Large intestine (tissue), 3 donors: ENCODE results near the gene KRTAP10-7. TPM values are rescaled to one million over a fixed set of nuclear protein-coding genes. Genes with fewer than 3 reads are reported as not detected.
"Not testable (repeated sequence)": the region's sequence is repeated elsewhere in the genome, so short reads cannot be mapped to it uniquely, and the experiment has no call there.

Source experiments
- DNase-seq, 2 donors: peaks; one replicate each; pipeline versions ENCODE4 v3.0.0 to v3.0.0-alpha.2; 2013
- H3K27ac ChIP-seq: one replicate; pipeline ENCODE4 v1.5.1; 2013; ENCODE audit warnings: low read length
- H3K27me3 ChIP-seq: 2 replicates; pipeline ENCODE4 v1.6.1; 2013; ENCODE audit warnings: low read length; ENCODE audit not compliant: control insufficient read depth, insufficient read depth
- H3K36me3 ChIP-seq: 2 replicates; pipeline ENCODE4 v1.6.1; 2013; ENCODE audit warnings: low read length; ENCODE audit not compliant: control insufficient read depth, insufficient read depth
- H3K4me1 ChIP-seq: one replicate; pipeline ENCODE4 v1.6.1; 2013; ENCODE audit warnings: low read length; ENCODE audit not compliant: control insufficient read depth, insufficient read depth
- H3K4me3 ChIP-seq: one replicate; pipeline ENCODE4 v1.5.1; 2013; ENCODE audit warnings: low read length
- H3K9me3 ChIP-seq: one replicate; pipeline ENCODE4 v1.6.1; 2013; ENCODE audit warnings: mild to moderate bottlenecking, low read depth, low read length, moderate library complexity; ENCODE audit not compliant: control insufficient read depth
- WGBS: methylation state at CpG from one replicate; pipeline ENCODE4 v1.1.5; 2013; ENCODE audit warnings: low lambda C conversion rate; ENCODE audit not compliant: insufficient coverage; 5-methylcytosine and 5-hydroxymethylcytosine counted together
- polyA plus RNA-seq: library from polyadenylated mRNA; unstranded; fragments of 120-200 nt; gene quantifications from one replicate; pipeline ENCODE4 v1.2.1, GENCODE V29; 2013

KRTAP10-7 gene
- polyA plus RNA-seq, 1 donor, result not detected

- Histone ChIP-seq H3K4me3 (no peak overlapping the region), H3K4me1 (no peaks in the 10 kb centered on the region), H3K27ac (no peak overlapping the region), H3K36me3 (no peaks in the 10 kb centered on the region), H3K9me3 (peaks cover 21% of the 10 kb centered on the region), H3K27me3 (no peaks in the 10 kb centered on the region)
- WGBS, result no CpG with 5 or more reads among the region's 7 CpGs
- DNase-seq, result no peak
Measured at GRCh38 chr21:44579833-44580144, 20.6 kb upstream of the KRTAP10-7 start.

GRCh38 chr21:44580231-44580821, 20.1 kb upstream of the KRTAP10-7 start, which contains the start of gene KRTAP10-5:
KRTAP10-5 (minus strand) TSS chr21:44580604; CDS start chr21:44580578, 26 bp downstream.
- not testable (repeated sequence) for H3K27ac ChIP-seq

DNA sequence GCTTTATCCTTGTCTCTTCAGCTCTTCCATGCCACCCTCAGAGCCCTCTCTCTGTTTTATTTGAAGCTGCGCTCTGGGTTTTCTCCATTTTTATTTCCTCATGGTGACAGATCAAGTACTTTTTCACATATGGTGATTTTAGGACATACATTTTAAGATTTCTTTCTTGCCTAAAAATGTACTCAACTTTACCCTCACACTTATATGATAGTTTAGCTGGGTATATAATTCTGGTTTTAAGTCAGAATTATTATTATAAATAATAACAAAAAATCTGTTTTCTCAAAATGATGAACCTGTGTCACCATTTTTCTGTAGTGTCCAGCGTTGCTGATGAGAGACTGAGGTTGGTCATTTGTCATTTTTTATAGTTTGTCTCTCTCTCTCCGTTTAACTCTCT, 19.2 kb upstream of the KRTAP10-7 start:
- Histone ChIP-seq H3K27ac (no peak overlapping the region), H3K4me3 (no peak overlapping the region), H3K9me3 (peaks cover 25% of the 10 kb centered on the region), H3K36me3 (no peaks in the 10 kb centered on the region), H3K4me1 (no peaks in the 10 kb centered on the region), H3K27me3 (no peaks in the 10 kb centered on the region)
- DNase-seq, result no peak
- 97% methylated on average over 3 of the region's 3 CpGs for WGBS

More at GRCh38 chr21:44580231-44580821, 20.1 kb upstream of the KRTAP10-7 start, which contains the start of gene KRTAP10-5:
- WGBS, result no CpG with 5 or more reads among the region's 19 CpGs
- not testable (repeated sequence) for DNase-seq, H3K27me3 ChIP-seq, H3K36me3 ChIP-seq, H3K4me1 ChIP-seq, H3K4me3 ChIP-seq
- H3K9me3 ChIP-seq, result peaks cover 21% of the 10 kb centered on the region

DNA sequence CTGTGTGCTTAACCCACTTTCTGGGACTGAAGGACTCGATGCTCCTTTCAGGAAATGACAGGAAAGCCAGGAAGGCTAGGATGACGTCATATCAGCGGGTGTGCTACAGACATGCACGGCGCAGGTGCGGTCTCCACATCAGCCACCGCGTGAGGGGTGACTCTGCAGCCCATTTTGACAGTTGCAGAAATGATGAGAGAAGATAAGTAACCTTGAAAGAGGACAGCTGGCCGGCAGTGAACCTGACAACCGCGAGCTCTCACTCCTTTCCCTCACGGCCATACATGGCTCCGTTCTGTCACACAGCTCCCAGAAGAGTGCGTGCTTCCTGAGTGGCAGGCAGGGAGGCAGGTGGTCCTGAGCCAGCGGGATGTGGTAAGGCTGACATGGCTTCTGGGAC, 18.3 kb upstream of the KRTAP10-7 start:
- no CpG with 5 or more reads among the region's 15 CpGs for WGBS
- Histone ChIP-seq H3K27ac (no peak overlapping the region), H3K4me1 (no peaks in the 10 kb centered on the region), H3K4me3 (no peak overlapping the region), H3K27me3 (no peaks in the 10 kb centered on the region), H3K36me3 (no peaks in the 10 kb centered on the region), H3K9me3 (peaks cover 25% of the 10 kb centered on the region)
- DNase-seq, result no peak

DNA sequence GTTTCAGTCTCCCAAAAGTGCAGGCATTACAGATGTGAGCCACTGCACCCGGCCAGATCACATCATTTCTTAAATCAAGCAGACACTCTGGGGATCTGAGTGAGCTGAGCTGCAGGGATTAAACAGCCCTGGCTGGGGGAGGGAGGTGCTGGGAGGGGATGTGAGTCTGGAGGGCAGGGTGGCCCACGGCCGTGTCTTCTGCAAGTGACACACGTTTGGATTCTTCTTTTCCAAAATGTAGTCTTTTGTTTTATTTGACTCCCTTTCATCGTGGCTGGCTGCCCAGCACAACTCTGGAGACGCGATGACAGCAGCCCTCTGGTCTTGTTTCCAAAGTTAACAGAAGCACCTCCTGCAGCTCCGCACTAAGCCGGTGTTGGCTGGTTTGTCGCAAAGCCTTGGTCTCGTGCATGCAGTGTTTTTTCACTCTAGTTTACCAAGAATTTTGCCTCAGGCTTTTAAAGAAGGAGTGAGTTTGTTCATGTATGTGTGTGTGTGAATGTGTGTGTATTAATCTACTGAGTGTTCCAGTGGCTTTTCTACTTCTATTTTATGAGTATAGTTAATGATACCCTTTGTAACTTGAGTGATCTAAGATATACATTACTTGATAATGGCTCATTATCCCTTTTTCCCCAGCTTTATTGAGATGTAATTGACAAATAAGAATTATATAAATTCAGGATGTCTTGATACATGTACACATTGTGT, 17.2 kb upstream of the KRTAP10-7 start:
- Histone ChIP-seq H3K4me3 (no peak overlapping the region), H3K4me1 (no peaks in the 10 kb centered on the region), H3K9me3 (peaks cover 25% of the 10 kb centered on the region), H3K36me3 (no peaks in the 10 kb centered on the region), H3K27me3 (no peaks in the 10 kb centered on the region), H3K27ac (no peak overlapping the region)
- no CpG with 5 or more reads among the region's 11 CpGs for WGBS
- no peak for DNase-seq

- no peak for DNase-seq
- H3K9me3 ChIP-seq, result peaks cover 20% of the 10 kb centered on the region
- no peak overlapping the region for H3K27ac ChIP-seq
- 90% methylated on average over 2 of the region's 6 CpGs for WGBS
- no peak overlapping the region for H3K4me3 ChIP-seq
- H3K27me3 ChIP-seq, result no peaks in the 10 kb centered on the region
- no peaks in the 10 kb centered on the region for H3K36me3 ChIP-seq
- H3K4me1 ChIP-seq, result no peaks in the 10 kb centered on the region
Measured at GRCh38 chr21:44583800-44584147, 16.6 kb upstream of the KRTAP10-7 start.

DNA sequence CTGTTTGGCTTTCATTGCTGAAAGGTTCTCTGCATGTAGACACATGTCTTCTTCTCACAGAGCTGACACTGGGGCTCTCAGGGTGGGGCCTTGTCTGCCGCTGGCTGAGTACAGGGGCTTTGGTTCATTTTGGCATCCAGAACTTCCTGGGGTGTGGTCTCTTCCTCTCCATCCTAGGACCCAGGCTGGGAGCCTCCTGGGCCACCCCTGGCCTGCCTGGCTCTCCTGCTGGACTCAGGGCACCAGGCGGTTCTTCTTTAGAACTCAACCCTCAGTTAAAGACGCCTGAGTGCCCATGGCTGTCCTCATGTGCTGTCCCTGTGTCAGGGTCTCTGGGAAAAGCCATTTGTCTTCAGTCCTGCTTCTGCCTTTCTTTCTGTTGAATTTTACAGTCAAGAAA, 14.5 kb upstream of the KRTAP10-7 start:
- H3K27me3 ChIP-seq, result no peaks in the 10 kb centered on the region
- no peak for DNase-seq
- H3K4me1 ChIP-seq, result no peaks in the 10 kb centered on the region
- peaks cover 9% of the 10 kb centered on the region for H3K9me3 ChIP-seq
- H3K27ac ChIP-seq, result no peak overlapping the region
- H3K36me3 ChIP-seq, result no peaks in the 10 kb centered on the region
- H3K4me3 ChIP-seq, result no peak overlapping the region
- no CpG with 5 or more reads among the region's 3 CpGs for WGBS

DNA sequence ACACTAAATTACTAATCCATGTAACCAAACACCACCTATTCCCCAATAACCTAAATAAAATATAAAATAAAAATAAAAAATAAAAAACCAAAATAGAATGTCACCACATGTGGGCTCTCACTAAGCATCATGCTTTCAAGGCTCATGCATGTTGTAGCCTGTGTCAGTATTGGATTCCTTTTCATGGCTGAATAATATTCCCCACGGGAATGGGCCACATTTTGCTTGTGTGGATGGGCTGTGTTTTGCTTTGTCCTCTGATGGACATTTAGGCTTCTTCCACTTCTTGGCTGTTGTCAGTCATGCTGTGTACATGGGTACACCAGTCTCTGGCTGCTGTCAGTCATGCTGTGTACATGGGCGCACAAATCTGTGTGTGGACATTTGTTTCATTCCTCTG, 11.3 kb upstream of the KRTAP10-7 start:
- Histone ChIP-seq H3K9me3 (peaks cover 4% of the 10 kb centered on the region), H3K36me3 (no peaks in the 10 kb centered on the region), H3K27ac (no peak overlapping the region), H3K27me3 (no peaks in the 10 kb centered on the region), H3K4me1 (no peaks in the 10 kb centered on the region), H3K4me3 (no peak overlapping the region)
- DNase-seq, result no peak
- WGBS, result no CpG with 5 or more reads among the region's 2 CpGs

DNA sequence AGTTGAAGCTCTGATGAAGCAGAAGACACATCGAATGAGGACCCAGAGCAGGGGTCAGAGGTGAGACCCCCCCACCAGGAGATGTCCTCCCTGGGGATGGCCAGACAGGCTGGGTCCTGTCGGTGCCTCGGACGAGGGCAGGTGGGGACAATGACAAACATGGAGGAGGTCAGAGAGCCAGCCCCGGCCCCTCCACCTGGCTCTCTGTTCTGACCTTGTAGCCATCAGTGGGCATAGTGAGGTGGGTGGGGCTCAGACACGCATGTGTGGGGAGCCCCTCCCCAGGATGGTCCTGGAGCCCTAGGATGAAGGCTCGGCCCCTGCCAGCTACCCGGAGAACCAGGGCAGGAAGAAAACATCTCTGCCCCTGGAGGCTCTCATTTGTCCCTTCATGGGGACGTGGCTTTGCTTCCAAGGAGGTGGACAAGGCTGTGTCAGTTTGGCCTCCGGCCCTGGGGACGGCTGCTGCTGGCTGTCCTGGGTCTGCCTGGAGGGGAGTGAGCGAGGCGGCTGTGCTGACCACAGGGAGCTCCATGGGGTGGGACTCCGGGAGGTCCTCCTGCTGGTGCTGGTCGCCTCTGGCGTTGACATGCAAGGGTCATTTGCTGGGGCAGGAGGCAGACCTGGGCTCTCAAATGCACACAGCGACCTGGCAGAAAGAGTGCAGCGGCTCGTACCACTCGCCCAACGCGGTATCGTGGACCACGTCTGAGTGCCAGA, 10.7 kb upstream of the KRTAP10-7 start:
- Histone ChIP-seq H3K27me3 (no peaks in the 10 kb centered on the region), H3K27ac (no peak overlapping the region), H3K4me1 (no peaks in the 10 kb centered on the region), H3K36me3 (no peaks in the 10 kb centered on the region), H3K4me3 (no peak overlapping the region), H3K9me3 (peaks cover 4% of the 10 kb centered on the region)
- no peak for DNase-seq
- no CpG with 5 or more reads among the region's 24 CpGs for WGBS

- DNase-seq, result no peak
- WGBS, result no CpG with 5 or more reads among the region's 10 CpGs
- Histone ChIP-seq H3K9me3 (peaks cover 4% of the 10 kb centered on the region), H3K4me3 (no peak overlapping the region), H3K4me1 (no peaks in the 10 kb centered on the region), H3K27me3 (no peaks in the 10 kb centered on the region), H3K27ac (no peak overlapping the region), H3K36me3 (no peaks in the 10 kb centered on the region)
Measured at GRCh38 chr21:44590311-44590721, 10.1 kb upstream of the KRTAP10-7 start.
